ENCODE measurements around the gene METTL6.

The METTL6 gene

GRCh38 chr3:15470261-15470660, 42.9 kb upstream of the METTL6 start:
- TF ChIP-seq CTCF (IDR thresholded peaks at IDR 0.05; ENCODE audit: poor library complexity, severe bottlenecking) = no peak

GRCh38 chr3:15467227-15468181, 40.2 kb upstream of the METTL6 start:
- Histone ChIP-seq H3K36me3 (ENCODE audit: low read depth) (no peaks in the 10 kb centered on the region), H3K9me3 (ENCODE audit: severe bottlenecking) (no peaks in the 10 kb centered on the region), H3K27ac (ENCODE audit: poor library complexity, severe bottlenecking) (no peak overlapping the region), H3K4me1 (ENCODE audit: insufficient read depth, poor library complexity, severe bottlenecking) (no peaks in the 10 kb centered on the region), H3K27me3 (ENCODE audit: insufficient read depth, poor library complexity, severe bottlenecking) (no peaks in the 10 kb centered on the region), H3K4me3 (ENCODE audit: severe bottlenecking) (no peak overlapping the region)
- no peak for ATAC-seq (ENCODE audit: low read depth)
- TF ChIP-seq CTCF (IDR thresholded peaks at IDR 0.05; ENCODE audit: poor library complexity, severe bottlenecking) = no peak
- DNase-seq (ENCODE audit: low spot score) = no peak

More at GRCh38 chr3:15470261-15470660, 42.9 kb upstream of the METTL6 start:
- Histone ChIP-seq H3K4me1 (ENCODE audit: insufficient read depth, poor library complexity, severe bottlenecking) (no peaks in the 10 kb centered on the region), H3K36me3 (ENCODE audit: low read depth) (no peaks in the 10 kb centered on the region), H3K9me3 (ENCODE audit: severe bottlenecking) (no peaks in the 10 kb centered on the region), H3K27me3 (ENCODE audit: insufficient read depth, poor library complexity, severe bottlenecking) (no peaks in the 10 kb centered on the region), H3K4me3 (ENCODE audit: severe bottlenecking) (no peak overlapping the region), H3K27ac (ENCODE audit: poor library complexity, severe bottlenecking) (no peak overlapping the region)
- ATAC-seq (ENCODE audit: low read depth) = peak; percentile 60; the same call in 2 of the 3 replicates
- no peak for DNase-seq (ENCODE audit: low spot score)

- Histone ChIP-seq H3K27ac (ENCODE audit: poor library complexity, severe bottlenecking) (no peak overlapping the region), H3K36me3 (ENCODE audit: low read depth) (no peaks in the 10 kb centered on the region), H3K9me3 (ENCODE audit: severe bottlenecking) (no peaks in the 10 kb centered on the region), H3K27me3 (ENCODE audit: insufficient read depth, poor library complexity, severe bottlenecking) (no peaks in the 10 kb centered on the region), H3K4me3 (ENCODE audit: severe bottlenecking) (no peak overlapping the region), H3K4me1 (ENCODE audit: insufficient read depth, poor library complexity, severe bottlenecking) (no peaks in the 10 kb centered on the region)
- DNase-seq (ENCODE audit: low spot score) (no peak), ATAC-seq (ENCODE audit: low read depth) (no peak)
- TF ChIP-seq CTCF (IDR thresholded peaks at IDR 0.05; ENCODE audit: poor library complexity, severe bottlenecking) = no peak
These were observed 38.7 kb upstream of the METTL6 start for GRCh38 chr3:15465876-15466585.

- H3K36me3 ChIP-seq (ENCODE audit: low read depth) = no peaks in the 10 kb centered on the region
- no peak for DNase-seq (ENCODE audit: low spot score)
- no peak overlapping the region for H3K4me3 ChIP-seq (ENCODE audit: severe bottlenecking)
- no peak for TF ChIP-seq CTCF (IDR thresholded peaks at IDR 0.05; ENCODE audit: poor library complexity, severe bottlenecking)
- H3K27ac ChIP-seq (ENCODE audit: poor library complexity, severe bottlenecking) = no peak overlapping the region
- no peak for ATAC-seq (ENCODE audit: low read depth)
- H3K4me1 ChIP-seq (ENCODE audit: insufficient read depth, poor library complexity, severe bottlenecking) = no peaks in the 10 kb centered on the region
- no peaks in the 10 kb centered on the region for H3K27me3 ChIP-seq (ENCODE audit: insufficient read depth, poor library complexity, severe bottlenecking)
- no peaks in the 10 kb centered on the region for H3K9me3 ChIP-seq (ENCODE audit: severe bottlenecking)
These were observed 35.1 kb upstream of the METTL6 start for GRCh38 chr3:15462451-15462850.
